HFFc6 (cell line): ENCODE measurements around the gene CNOT3. TPM values are rescaled to one million over a fixed set of nuclear protein-coding genes. Genes with fewer than 3 reads are reported as not detected.

Experiments used
- DNase-seq: peaks from one replicate; pipeline ENCODE4 v3.0.0-alpha.2; 2018
- H3K27ac Mint-ChIP-seq: 2 replicates; pipeline ENCODE4 v1.8.0; 2020; ENCODE audit warnings: mild to moderate bottlenecking, mixed read lengths
- H3K27me3 Mint-ChIP-seq: 2 replicates; pipeline ENCODE4 v1.8.0; 2021; ENCODE audit warnings: mild to moderate bottlenecking, moderate library complexity, mixed read lengths; ENCODE audit not compliant: insufficient read depth
- H3K36me3 Mint-ChIP-seq: 2 replicates; pipeline ENCODE4 v1.8.0; 2021; ENCODE audit warnings: low read depth, mixed read lengths
- H3K4me1 Mint-ChIP-seq: 2 replicates; pipeline ENCODE4 v1.8.0; 2020; ENCODE audit warnings: low read depth, mixed read lengths
- H3K4me3 Mint-ChIP-seq: 2 replicates; pipeline ENCODE4 v1.8.0; 2020; ENCODE audit warnings: mild to moderate bottlenecking, moderate library complexity, mixed read lengths
- H3K9me3 Mint-ChIP-seq: 2 replicates; pipeline ENCODE4 v1.8.0; 2020; ENCODE audit warnings: mild to moderate bottlenecking, mixed read lengths
- total RNA-seq, 6 experiments: library from RNA; stranded (reverse); fragmentation: NEBNext Ultra II Directional; extraction: Animal tissue kit (Norgen Biotek cat#: 25700); gene quantifications; 2 replicates in 1 of 6; 3 replicates in 5 of 6; pipeline ENCODE4 v1.2.3, GENCODE V29; 2021
- TF ChIP-seq, protein P1 (sequence below): fragments of 200-600 bp; sonication (generic); IDR thresholded peaks from 2 replicates; pipeline ENCODE4 v1.5.0; 2021; ENCODE audit warnings: antibody characterized with exemption, mild to moderate bottlenecking

CNOT3 gene
- total RNA-seq, 6 experiments from 2014 or later: 46.4 to 65.5 (median 59.6) TPM

DNA sequence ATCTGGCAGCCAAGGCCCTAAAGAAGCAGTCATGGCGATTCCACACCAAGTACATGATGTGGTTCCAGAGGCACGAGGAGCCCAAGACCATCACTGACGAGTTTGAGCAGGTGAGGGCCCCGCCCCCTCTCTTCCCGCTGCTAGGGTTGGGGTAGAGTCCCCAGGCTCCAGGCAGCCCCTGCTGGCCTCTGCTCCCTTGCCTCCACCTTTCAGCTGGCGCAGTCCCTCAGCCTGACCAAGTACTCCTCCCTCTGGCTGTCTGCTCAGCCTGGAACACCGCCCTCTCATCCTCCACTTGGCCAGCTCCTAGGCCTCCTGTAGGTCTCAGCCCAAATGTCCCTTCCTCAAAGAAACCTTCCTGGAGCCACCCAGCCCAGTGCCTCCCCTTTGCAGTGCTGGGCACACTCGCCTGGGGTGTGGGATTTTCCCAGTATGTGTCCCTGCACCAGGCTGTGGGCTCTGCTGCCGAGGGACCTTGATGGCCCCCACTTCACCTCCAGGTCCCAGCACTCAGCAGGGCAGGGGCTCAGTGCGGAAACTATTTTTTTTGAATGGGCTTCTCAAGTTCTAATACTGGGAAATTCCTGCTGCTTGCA is 16.3 kb downstream of the CNOT3 start:
- H3K27me3 Mint-ChIP-seq: peaks cover 9% of the 10 kb centered on the region
- no peaks in the 10 kb centered on the region for H3K9me3 Mint-ChIP-seq
- H3K4me1 Mint-ChIP-seq: peaks cover 34% of the 10 kb centered on the region
- H3K27ac Mint-ChIP-seq: peak overlapping the region; percentile 90
- peaks cover 38% of the 10 kb centered on the region for H3K36me3 Mint-ChIP-seq
- TF ChIP-seq, protein P1, sequence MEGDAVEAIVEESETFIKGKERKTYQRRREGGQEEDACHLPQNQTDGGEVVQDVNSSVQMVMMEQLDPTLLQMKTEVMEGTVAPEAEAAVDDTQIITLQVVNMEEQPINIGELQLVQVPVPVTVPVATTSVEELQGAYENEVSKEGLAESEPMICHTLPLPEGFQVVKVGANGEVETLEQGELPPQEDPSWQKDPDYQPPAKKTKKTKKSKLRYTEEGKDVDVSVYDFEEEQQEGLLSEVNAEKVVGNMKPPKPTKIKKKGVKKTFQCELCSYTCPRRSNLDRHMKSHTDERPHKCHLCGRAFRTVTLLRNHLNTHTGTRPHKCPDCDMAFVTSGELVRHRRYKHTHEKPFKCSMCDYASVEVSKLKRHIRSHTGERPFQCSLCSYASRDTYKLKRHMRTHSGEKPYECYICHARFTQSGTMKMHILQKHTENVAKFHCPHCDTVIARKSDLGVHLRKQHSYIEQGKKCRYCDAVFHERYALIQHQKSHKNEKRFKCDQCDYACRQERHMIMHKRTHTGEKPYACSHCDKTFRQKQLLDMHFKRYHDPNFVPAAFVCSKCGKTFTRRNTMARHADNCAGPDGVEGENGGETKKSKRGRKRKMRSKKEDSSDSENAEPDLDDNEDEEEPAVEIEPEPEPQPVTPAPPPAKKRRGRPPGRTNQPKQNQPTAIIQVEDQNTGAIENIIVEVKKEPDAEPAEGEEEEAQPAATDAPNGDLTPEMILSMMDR: no peak
- DNase-seq: no peak
- H3K4me3 Mint-ChIP-seq: no peak overlapping the region

DNA sequence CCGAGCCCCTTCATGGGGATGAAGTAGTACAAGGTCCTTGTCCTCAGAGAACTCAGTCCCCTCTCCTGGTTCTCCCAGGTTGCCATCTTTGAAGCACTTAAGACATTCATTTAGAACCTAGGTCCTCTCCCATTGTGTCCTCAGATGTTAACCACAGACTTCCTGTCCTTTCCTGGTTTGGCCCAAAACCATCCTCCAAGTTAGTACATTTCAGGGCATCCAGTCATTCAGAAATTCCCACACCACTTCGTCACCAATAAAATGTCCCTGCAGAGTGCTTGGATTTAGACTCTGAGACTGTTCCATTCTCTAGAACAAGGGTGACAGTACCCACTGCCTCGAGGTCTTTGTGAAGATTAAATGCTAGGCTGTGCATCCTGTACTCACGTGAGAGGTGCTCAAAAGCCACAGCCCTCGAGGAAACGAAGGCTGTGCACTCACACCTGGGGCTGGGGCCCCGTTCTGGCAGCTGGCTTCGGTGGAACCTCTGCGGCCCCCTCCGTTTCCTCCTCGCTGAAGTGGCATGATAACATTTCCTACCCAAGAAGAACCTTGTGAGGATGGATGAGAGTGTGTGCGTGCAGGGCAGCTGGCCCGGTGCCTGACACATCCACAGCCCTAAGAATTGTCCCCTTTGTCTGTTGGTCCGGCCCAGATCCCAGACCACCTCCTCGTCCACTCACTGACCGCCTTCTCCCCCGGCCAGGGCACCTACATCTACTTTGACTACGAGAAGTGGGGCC is 17.2 kb downstream of the CNOT3 start:
- H3K9me3 Mint-ChIP-seq: no peaks in the 10 kb centered on the region
- no peak overlapping the region for H3K4me3 Mint-ChIP-seq
- peaks cover 36% of the 10 kb centered on the region for H3K36me3 Mint-ChIP-seq
- DNase-seq: peak; percentile 56
- H3K4me1 Mint-ChIP-seq: peaks cover 38% of the 10 kb centered on the region
- TF ChIP-seq, protein P1: no peak
- peak overlapping the region; percentile 90 for H3K27ac Mint-ChIP-seq
- peaks cover 11% of the 10 kb centered on the region for H3K27me3 Mint-ChIP-seq

DNA sequence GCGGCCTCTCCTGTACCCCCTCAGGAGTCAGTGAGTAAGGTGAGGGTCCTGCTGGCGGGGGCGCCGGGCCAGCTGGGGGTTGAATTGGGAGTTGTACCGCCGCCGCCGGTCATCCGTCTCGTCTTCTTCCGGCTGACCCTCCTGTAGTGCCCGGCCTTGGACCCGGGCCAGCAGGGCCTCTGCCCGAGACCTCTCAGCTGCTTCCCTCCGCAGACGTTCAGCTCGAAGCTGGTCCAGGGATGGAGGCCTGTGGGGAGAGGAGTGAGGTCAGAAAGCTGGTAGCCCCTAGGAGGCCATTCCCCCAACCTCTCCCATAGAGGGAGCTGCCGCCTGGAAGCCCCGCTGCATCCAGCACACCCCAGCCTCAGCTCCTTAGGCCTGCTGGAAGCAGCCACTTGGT is 18.1 kb downstream of the CNOT3 start:
- H3K4me1 Mint-ChIP-seq: peaks cover 46% of the 10 kb centered on the region
- peaks cover 31% of the 10 kb centered on the region for H3K36me3 Mint-ChIP-seq
- DNase-seq: no peak
- peaks cover 10% of the 10 kb centered on the region for H3K27me3 Mint-ChIP-seq
- H3K9me3 Mint-ChIP-seq: no peaks in the 10 kb centered on the region
- H3K4me3 Mint-ChIP-seq: no peak overlapping the region
- H3K27ac Mint-ChIP-seq: no peak overlapping the region; the same call in 1 of the 2 replicates
- TF ChIP-seq, protein P1: 0 out of 2 replicates have a peak, but pooled peaks have one; percentile 9

DNA sequence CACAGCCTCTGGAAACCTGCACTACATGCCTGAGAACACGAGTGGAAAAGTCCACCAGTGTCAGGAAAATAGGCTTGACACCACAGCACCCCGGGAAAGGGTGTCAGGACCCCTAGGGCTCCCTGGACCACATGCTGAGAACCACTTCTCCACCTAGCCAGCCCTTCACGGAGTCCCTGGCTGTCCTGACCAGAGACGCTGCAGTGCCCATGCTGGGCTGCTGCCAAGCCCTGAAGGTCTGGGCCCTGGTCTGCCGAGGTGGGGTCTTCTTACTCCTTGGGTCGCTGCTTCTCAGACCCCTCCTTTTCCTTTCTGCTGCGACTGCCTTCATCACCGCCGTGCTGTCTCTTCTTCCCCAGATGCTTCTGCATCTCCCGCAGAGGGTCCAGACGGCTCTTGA is 18.9 kb downstream of the CNOT3 start:
- TF ChIP-seq, protein P1: no peak
- H3K4me3 Mint-ChIP-seq: no peak overlapping the region
- H3K36me3 Mint-ChIP-seq: peaks cover 31% of the 10 kb centered on the region
- H3K9me3 Mint-ChIP-seq: no peaks in the 10 kb centered on the region
- DNase-seq: no peak
- peaks cover 10% of the 10 kb centered on the region for H3K27me3 Mint-ChIP-seq
- no peak overlapping the region for H3K27ac Mint-ChIP-seq
- H3K4me1 Mint-ChIP-seq: peaks cover 52% of the 10 kb centered on the region

DNA sequence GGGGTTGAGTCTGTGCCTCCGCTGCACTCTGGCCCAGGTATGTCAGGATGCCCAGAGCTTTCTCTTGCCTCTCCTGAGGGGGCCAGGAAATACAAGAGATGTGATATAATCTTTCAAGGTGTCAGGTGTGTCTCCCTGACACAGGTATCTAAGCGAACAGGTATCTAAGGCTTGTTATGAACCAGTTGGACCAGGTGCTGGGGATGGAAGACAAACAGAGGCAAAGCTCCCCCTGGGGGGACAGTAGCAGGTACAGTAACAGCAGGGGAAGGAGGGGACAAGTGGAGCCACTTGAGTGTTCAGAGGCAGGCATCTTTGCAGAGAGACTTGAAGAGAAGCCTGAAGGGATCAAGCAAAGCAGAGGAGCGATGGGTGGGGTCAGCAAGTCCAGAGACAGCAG is 19.4 kb downstream of the CNOT3 start:
- no peak for DNase-seq
- Mint-ChIP-seq H3K4me3 (peak overlapping the region; percentile 39), H3K27ac (peak overlapping the region; percentile 64), H3K4me1 (peaks cover 52% of the 10 kb centered on the region), H3K36me3 (peaks cover 31% of the 10 kb centered on the region), H3K9me3 (no peaks in the 10 kb centered on the region), H3K27me3 (peaks cover 10% of the 10 kb centered on the region)
- TF ChIP-seq, protein P1: no peak
